Measurements from ENCODE around the gene SERPINB6. TPM values are rescaled to one million over a fixed set of nuclear protein-coding genes. Genes with fewer than 3 reads are reported as not detected.
A peak's percentile ranks its signal among the peaks of the same experiment; 100 is the strongest.

The SERPINB6 gene
- total and polyA plus RNA-seq, 2 of the 4 experiments (the other 2 are of a cell fraction): 37.1 to 91.1 TPM

- CTCF ChIA-PET: interaction anchor here (0.5 to 1.6 kb wide), 3 partner anchors 9 to 186 kb away, joined by 5 to 8 read pairs (median 5); no protein-coding TSS in a partner anchor
- no peak overlapping the region for H2AK9ac ChIP-seq (replicated peaks; ENCODE audit: low read depth, low read length, poor library complexity)
- peak overlapping the region; percentile 16; the same call in 1 of the 2 replicates for H2BK20ac ChIP-seq (ENCODE audit: low read depth, low read length)
- no peak overlapping the region for H3K56ac ChIP-seq (ENCODE audit: extremely low read depth, insufficient read depth, low read length)
- H2AK5ac ChIP-seq (ENCODE audit: low read depth, low read length): peak overlapping the region; percentile 88
- in situ Hi-C loops (cut with MboI; ENCODE audit: low sequenced_read_pairs) (no loop called here), intact Hi-C loops (cut with micrococcal nuclease) (no loop called here), dilution Hi-C loops (cut with HindIII; ENCODE audit: low sequenced_read_pairs, unreplicated experiment) (no loop called here)
- peaks cover 0 to 6% of the 10 kb centered on the region in 2 experiments; a peak in 1 of 4 replicates for H3K79me1 ChIP-seq (ENCODE audit: low read depth in 1 of 2, low read length in 2 of 2)
- no peak for TF ChIP-seq MAFK (IDR thresholded peaks at IDR 0.05; ENCODE audit: low read depth, low read length)
- no peak for TF ChIP-seq RAD21 (IDR thresholded peaks at IDR 0.05; ENCODE audit: low read length)
- TF ChIP-seq SMC3 (IDR thresholded peaks at IDR 0.05; ENCODE audit: low read depth, low read length): no peak
- TF ChIP-seq MXI1 (IDR thresholded peaks at IDR 0.05; ENCODE audit: borderline replicate concordance, low read depth, low read length): no peak
- TF ChIP-seq FOS (IDR thresholded peaks at IDR 0.05; ENCODE audit: low read depth, low read length): no peak
- no peak for TF ChIP-seq MAZ (IDR thresholded peaks at IDR 0.05; ENCODE audit: borderline replicate concordance, low read depth, low read length)
- no peak for TF ChIP-seq NFE2L2 (IDR thresholded peaks at IDR 0.05; ENCODE audit: low read depth, low read length)
- TF ChIP-seq RFX5 (IDR thresholded peaks at IDR 0.05; ENCODE audit: low read depth, low read length): no peak
- TF ChIP-seq POLR2A (IDR thresholded peaks at IDR 0.05; ENCODE audit: low read depth, low read length): no peak
- TF ChIP-seq, protein P1, sequence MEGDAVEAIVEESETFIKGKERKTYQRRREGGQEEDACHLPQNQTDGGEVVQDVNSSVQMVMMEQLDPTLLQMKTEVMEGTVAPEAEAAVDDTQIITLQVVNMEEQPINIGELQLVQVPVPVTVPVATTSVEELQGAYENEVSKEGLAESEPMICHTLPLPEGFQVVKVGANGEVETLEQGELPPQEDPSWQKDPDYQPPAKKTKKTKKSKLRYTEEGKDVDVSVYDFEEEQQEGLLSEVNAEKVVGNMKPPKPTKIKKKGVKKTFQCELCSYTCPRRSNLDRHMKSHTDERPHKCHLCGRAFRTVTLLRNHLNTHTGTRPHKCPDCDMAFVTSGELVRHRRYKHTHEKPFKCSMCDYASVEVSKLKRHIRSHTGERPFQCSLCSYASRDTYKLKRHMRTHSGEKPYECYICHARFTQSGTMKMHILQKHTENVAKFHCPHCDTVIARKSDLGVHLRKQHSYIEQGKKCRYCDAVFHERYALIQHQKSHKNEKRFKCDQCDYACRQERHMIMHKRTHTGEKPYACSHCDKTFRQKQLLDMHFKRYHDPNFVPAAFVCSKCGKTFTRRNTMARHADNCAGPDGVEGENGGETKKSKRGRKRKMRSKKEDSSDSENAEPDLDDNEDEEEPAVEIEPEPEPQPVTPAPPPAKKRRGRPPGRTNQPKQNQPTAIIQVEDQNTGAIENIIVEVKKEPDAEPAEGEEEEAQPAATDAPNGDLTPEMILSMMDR (conservative IDR thresholded peaks at IDR 0.05; ENCODE audit: low read depth, low read length): no peak
- TF ChIP-seq CHD1 (IDR thresholded peaks at IDR 0.05; ENCODE audit: low read depth, low read length): no peak
- no peak for TF ChIP-seq ELK1 (IDR thresholded peaks at IDR 0.05; ENCODE audit: borderline replicate concordance, low read depth, low read length)
- TF ChIP-seq USF2 (IDR thresholded peaks at IDR 0.05; ENCODE audit: low read depth, low read length): no peak
- TF ChIP-seq BHLHE40 (IDR thresholded peaks at IDR 0.05; ENCODE audit: low read depth, low read length): no peak
- H2BK15ac ChIP-seq (ENCODE audit: low read depth, low read length): peak overlapping the region; percentile 49; the same call in 1 of the 3 replicates
- peak overlapping the region; percentile 44; the same call in 1 of the 2 replicates for H2BK120ac ChIP-seq (ENCODE audit: low read depth, low read length)
- H4K5ac ChIP-seq (ENCODE audit: low read depth, low read length): peak overlapping the region; percentile 37; the same call in 1 of the 2 replicates
- no peak overlapping the region for H3K4me2 ChIP-seq (ENCODE audit: low read depth, low read length)
- WGBS, 2 experiments (ENCODE audit: extremely low coverage in 2 of 2, insufficient read length in 1 of 2): no CpG with 5 or more reads among the region's 3 CpGs
- H3K18ac ChIP-seq (ENCODE audit: low read depth, low read length): peak overlapping the region; percentile 49
- DNase-seq (no peak), ATAC-seq (ENCODE audit: low read depth) (no peak)
- peaks cover 5% of the 10 kb centered on the region for H3K9me1 ChIP-seq (ENCODE audit: insufficient read depth, low read length)
- H2BK5ac ChIP-seq (ENCODE audit: low read depth, low read length, poor library complexity, severe bottlenecking): no peak overlapping the region
- no peak overlapping the region for H3K9ac ChIP-seq (ENCODE audit: low read depth, low read length)
- no peaks in the 10 kb centered on the region for H3K9me3 ChIP-seq (ENCODE audit: control insufficient read depth, insufficient read depth, low read length)
- H4K20me1 ChIP-seq (ENCODE audit: insufficient read depth, low read length): no peaks in the 10 kb centered on the region
- no peak overlapping the region for H2AFZ ChIP-seq (replicated peaks; ENCODE audit: low read length, poor library complexity)
- 0 out of 2 replicates have a peak overlapping the region, but pooled peaks have one; percentile 8 for H4K91ac ChIP-seq (ENCODE audit: insufficient read depth, low read depth, low read length)
- H4K8ac ChIP-seq (ENCODE audit: low read depth in 2 of 2, low read length in 2 of 2): peak overlapping the region in 1 of 2 experiments; percentile 36; a peak in 1 of 4 replicates
- H3K4ac ChIP-seq (ENCODE audit: low read depth, low read length): peak overlapping the region; percentile 14; the same call in 1 of the 2 replicates
- H3K4me3 ChIP-seq (ENCODE audit: insufficient read depth, low read depth, low read length): no peak overlapping the region
- H3K36me3 ChIP-seq (ENCODE audit: control insufficient read depth, insufficient read depth, low read length): no peaks in the 10 kb centered on the region
- H3K27ac ChIP-seq (ENCODE audit: insufficient read depth, low read length): peak overlapping the region; percentile 47; the same call in 1 of the 2 replicates
- H3K14ac ChIP-seq (replicated peaks; ENCODE audit: low read depth, low read length): peak overlapping the region; percentile 77
- no peaks in the 10 kb centered on the region for H3K27me3 ChIP-seq (ENCODE audit: control insufficient read depth, insufficient read depth, low read length)
- POLR2A ChIA-PET (ENCODE audit: unreplicated experiment): no interaction called here
- no peak overlapping the region for H3K23ac ChIP-seq (ENCODE audit: low read depth, low read length)
- no TSS peak for BruUV-seq (replicated peaks)
- peaks cover 16% of the 10 kb centered on the region for H3K4me1 ChIP-seq (ENCODE audit: control insufficient read depth, insufficient read depth, low read length)
These were observed 6.6 kb upstream of the SERPINB6 start for GRCh38 chr6:2977799-2978590.
